Endodermal cell (in vitro differentiated cells): ENCODE data around the gene SPATA6L. TPM values are rescaled to one million over a fixed set of nuclear protein-coding genes. Genes with fewer than 3 reads are reported as not detected.

Experiments
- DNase-seq: peaks from one replicate; pipeline ENCODE4 v3.0.0-alpha.2; 2017
- H3K27ac ChIP-seq: 2 replicates; pipeline ENCODE4 v1.5.1; 2013; ENCODE audit warnings: mild to moderate bottlenecking, low read depth, low read length, moderate library complexity
- H3K27me3 ChIP-seq: 2 replicates; pipeline ENCODE4 v1.6.1; 2013; ENCODE audit warnings: mild to moderate bottlenecking, low read length, moderate library complexity; ENCODE audit not compliant: insufficient read depth, control insufficient read depth, poor library complexity, severe bottlenecking
- H3K36me3 ChIP-seq: 2 replicates; pipeline ENCODE4 v1.7.0; 2013; ENCODE audit warnings: mild to moderate bottlenecking, low read length, moderate library complexity; ENCODE audit not compliant: control insufficient read depth, insufficient read depth
- H3K4me1 ChIP-seq: one replicate; pipeline ENCODE4 v1.7.0; 2013; ENCODE audit warnings: low read length; ENCODE audit not compliant: control insufficient read depth, insufficient read depth
- H3K4me3 ChIP-seq: 2 replicates; pipeline ENCODE4 v1.5.1; 2013; ENCODE audit warnings: mild to moderate bottlenecking, low read length, moderate library complexity
- H3K9ac ChIP-seq: 2 replicates; pipeline ENCODE4 v1.6.1; 2013; ENCODE audit warnings: mild to moderate bottlenecking, low read length, moderate library complexity; ENCODE audit not compliant: poor library complexity, severe bottlenecking; ENCODE audit errors: extremely low read depth
- H3K9me3 ChIP-seq: 2 replicates; pipeline ENCODE4 v1.6.1; 2013; ENCODE audit warnings: mild to moderate bottlenecking, low read length, moderate library complexity; ENCODE audit not compliant: control insufficient read depth
- H3K27ac Mint-ChIP-seq: 2 replicates; pipeline ENCODE4 v1.8.0; 2020; ENCODE audit warnings: mixed read lengths
- H3K27me3 Mint-ChIP-seq: 2 replicates; pipeline ENCODE4 v1.8.0; 2021; ENCODE audit warnings: mild to moderate bottlenecking, mixed read lengths; ENCODE audit not compliant: insufficient read depth
- H3K36me3 Mint-ChIP-seq: 2 replicates; pipeline ENCODE4 v1.8.0; 2020; ENCODE audit warnings: low read depth, mixed read lengths
- H3K4me1 Mint-ChIP-seq: 2 replicates; pipeline ENCODE4 v1.8.0; 2020; ENCODE audit warnings: mixed read lengths
- H3K4me3 Mint-ChIP-seq: 2 replicates; pipeline ENCODE4 v1.8.0; 2020; ENCODE audit warnings: mild to moderate bottlenecking, moderate library complexity, mixed read lengths
- H3K9me3 Mint-ChIP-seq: 2 replicates; pipeline ENCODE4 v1.8.0; 2020; ENCODE audit warnings: mild to moderate bottlenecking, mixed read lengths
- WGBS, 2 experiments: methylation state at CpG; one replicate each; pipeline versions ENCODE4 v1.1.5 to v1.1.7; 2013; ENCODE audit warnings: missing lambda C conversion rate in 2 of 2, mixed read lengths in 1 of 2; ENCODE audit not compliant: insufficient coverage in 1 of 2, insufficient read length in 1 of 2; 5-methylcytosine and 5-hydroxymethylcytosine counted together
- total RNA-seq, 2 donors: library from RNA; stranded (reverse); fragmentation: NEBNext Ultra II Directional in 1 of 2; extraction: Animal tissue kit (Norgen Biotek cat#: 25700) in 1 of 2; gene quantifications; 2 replicates in 1 of 2; 3 replicates in 1 of 2; pipeline ENCODE4 v1.2.1, GENCODE V29; 2021
- TF ChIP-seq, protein P1 (sequence below): fragments of 200-600 bp; sonication (generic); conservative IDR thresholded peaks from 2 replicates; pipeline ENCODE4 v1.5.0; 2021; ENCODE audit warnings: antibody characterized with exemption, mild to moderate bottlenecking

The SPATA6L gene
- total RNA-seq, 2 donors from 2014 or later: 1.2 to 2.0 TPM

DNA sequence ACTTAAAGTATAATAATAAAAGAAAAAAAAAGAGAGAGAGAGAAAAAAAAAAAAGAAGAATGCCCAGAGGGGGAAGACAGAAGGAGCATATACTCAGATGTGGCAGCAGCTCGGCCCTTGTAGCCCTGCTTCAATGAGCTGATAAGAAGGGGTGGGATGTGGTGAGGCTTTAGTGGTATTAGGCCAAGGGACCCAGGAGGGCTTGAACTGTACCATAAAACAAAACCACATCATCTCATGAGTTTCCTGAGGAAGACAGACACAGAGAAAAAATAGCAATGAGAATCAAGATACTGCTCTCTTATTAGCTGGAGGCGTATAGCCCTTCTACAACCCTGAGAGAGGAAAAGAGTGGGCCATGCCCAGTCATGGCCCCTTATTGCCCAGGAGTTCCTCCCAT, 103.2 kb downstream of the SPATA6L start:
- no peaks in the 10 kb centered on the region for H3K27me3 Mint-ChIP-seq
- DNase-seq: no peak
- H3K27ac Mint-ChIP-seq: no peak overlapping the region
- Histone ChIP-seq H3K9me3 (no peaks in the 10 kb centered on the region), H3K27ac (no peak overlapping the region), H3K27me3 (no peaks in the 10 kb centered on the region), H3K4me3 (no peak overlapping the region), H3K9ac (no peak overlapping the region), H3K36me3 (peaks cover 62% of the 10 kb centered on the region), H3K4me1 (no peaks in the 10 kb centered on the region)
- H3K4me1 Mint-ChIP-seq: no peaks in the 10 kb centered on the region
- H3K36me3 Mint-ChIP-seq: peaks cover 21% of the 10 kb centered on the region
- TF ChIP-seq, protein P1, sequence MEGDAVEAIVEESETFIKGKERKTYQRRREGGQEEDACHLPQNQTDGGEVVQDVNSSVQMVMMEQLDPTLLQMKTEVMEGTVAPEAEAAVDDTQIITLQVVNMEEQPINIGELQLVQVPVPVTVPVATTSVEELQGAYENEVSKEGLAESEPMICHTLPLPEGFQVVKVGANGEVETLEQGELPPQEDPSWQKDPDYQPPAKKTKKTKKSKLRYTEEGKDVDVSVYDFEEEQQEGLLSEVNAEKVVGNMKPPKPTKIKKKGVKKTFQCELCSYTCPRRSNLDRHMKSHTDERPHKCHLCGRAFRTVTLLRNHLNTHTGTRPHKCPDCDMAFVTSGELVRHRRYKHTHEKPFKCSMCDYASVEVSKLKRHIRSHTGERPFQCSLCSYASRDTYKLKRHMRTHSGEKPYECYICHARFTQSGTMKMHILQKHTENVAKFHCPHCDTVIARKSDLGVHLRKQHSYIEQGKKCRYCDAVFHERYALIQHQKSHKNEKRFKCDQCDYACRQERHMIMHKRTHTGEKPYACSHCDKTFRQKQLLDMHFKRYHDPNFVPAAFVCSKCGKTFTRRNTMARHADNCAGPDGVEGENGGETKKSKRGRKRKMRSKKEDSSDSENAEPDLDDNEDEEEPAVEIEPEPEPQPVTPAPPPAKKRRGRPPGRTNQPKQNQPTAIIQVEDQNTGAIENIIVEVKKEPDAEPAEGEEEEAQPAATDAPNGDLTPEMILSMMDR: no peak
- no peaks in the 10 kb centered on the region for H3K9me3 Mint-ChIP-seq
- no peak overlapping the region for H3K4me3 Mint-ChIP-seq
- WGBS, 2 experiments: 78 to 81% methylated on average over 2 of the region's 2 CpGs

DNA sequence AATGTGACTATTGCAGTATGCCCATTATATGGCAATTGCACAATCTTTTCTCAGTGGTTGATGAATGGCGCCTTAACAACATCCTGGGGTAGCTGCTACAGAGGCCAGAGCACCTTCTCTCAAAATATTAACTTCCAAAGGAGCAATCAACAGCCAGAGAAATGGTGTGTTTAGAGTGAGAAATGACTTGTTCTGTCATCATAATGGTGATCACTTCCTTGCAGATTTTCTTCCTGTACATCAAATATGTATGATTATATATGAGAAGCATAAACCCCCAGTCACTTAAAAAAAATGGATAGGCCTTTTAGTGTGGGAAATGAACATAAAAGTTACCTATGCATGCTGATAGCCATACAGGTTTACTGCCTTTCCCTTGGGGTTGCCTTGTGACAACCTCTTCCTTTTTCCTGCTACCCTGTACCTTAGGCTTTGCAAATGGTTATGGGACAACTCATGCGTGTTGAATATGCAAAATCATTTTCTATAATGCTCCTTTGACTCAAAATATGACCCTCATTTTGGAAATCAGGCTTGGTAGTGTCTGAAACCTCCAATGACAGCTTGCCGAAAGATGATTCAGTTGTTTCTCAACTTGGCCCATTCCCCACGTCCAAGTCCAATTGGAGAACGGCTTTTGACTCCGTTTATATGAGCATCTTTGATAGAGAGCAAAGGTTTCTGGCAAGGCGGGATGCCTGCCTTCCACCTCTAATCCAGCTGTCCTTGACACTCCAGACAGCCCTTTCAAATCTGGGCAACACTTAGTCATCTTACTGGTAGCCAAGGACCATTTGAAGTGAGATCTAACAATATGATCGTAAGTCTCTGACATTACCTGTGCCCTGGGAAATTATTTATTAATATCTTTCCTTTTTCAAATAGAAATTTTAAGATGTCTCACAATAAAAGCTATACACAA, 106.8 kb downstream of the SPATA6L start:
- Histone ChIP-seq H3K4me3 (no peak overlapping the region), H3K27ac (no peak overlapping the region), H3K9ac (no peak overlapping the region), H3K4me1 (peaks cover 7% of the 10 kb centered on the region), H3K36me3 (peaks cover 40% of the 10 kb centered on the region), H3K27me3 (no peaks in the 10 kb centered on the region), H3K9me3 (no peaks in the 10 kb centered on the region)
- Mint-ChIP-seq H3K27me3 (no peaks in the 10 kb centered on the region), H3K4me1 (peaks cover 10% of the 10 kb centered on the region), H3K4me3 (no peak overlapping the region), H3K36me3 (peaks cover 5% of the 10 kb centered on the region), H3K27ac (no peak overlapping the region), H3K9me3 (no peaks in the 10 kb centered on the region)
- DNase-seq: no peak
- 73 to 82% methylated on average over 7 to 8 of the region's 8 CpGs for WGBS, 2 experiments
- TF ChIP-seq, protein P1: no peak

DNA sequence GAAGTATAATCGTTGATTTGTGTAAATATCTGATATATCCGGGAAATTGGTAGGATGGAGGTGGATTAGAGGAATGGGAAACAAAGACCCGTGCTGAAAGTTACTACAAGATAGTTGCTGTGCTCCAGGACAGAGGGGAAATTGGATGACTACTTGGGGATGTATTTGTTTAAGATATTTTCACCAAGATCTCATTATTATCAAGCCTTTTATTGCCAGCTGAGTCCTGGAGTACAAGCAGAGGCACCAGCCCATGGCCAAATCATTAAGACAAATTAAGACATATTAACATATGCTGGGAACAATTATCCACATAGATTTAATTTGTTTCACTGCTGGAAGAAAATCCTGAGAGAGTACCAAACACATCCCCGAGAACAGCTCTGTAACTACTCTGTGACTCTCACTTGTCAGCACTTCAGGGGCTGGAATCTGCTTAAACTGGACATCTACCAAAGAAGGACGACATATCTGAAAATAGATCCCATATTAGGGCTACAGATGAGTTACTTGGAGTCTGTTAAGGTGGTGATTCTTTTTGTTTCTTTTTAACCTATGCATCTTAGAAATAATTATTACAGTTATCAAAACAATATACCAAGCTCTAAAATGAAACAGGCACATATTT, 107.8 kb downstream of the SPATA6L start:
- peaks cover 2% of the 10 kb centered on the region for H3K36me3 Mint-ChIP-seq
- H3K9me3 ChIP-seq: no peaks in the 10 kb centered on the region
- peaks cover 10% of the 10 kb centered on the region for H3K4me1 Mint-ChIP-seq
- DNase-seq: no peak
- no peak overlapping the region for H3K9ac ChIP-seq
- WGBS, 2 experiments: 92 to 97% methylated on average over 3 to 5 of the region's 5 CpGs
- H3K27me3 ChIP-seq: no peaks in the 10 kb centered on the region
- H3K4me3 ChIP-seq: no peak overlapping the region
- TF ChIP-seq, protein P1: no peak
- H3K27ac ChIP-seq: no peak overlapping the region
- H3K4me1 ChIP-seq: peaks cover 7% of the 10 kb centered on the region
- peaks cover 29% of the 10 kb centered on the region for H3K36me3 ChIP-seq
- no peaks in the 10 kb centered on the region for H3K9me3 Mint-ChIP-seq
- H3K27me3 Mint-ChIP-seq: no peaks in the 10 kb centered on the region
- no peak overlapping the region for H3K27ac Mint-ChIP-seq
- no peak overlapping the region for H3K4me3 Mint-ChIP-seq
